SU-DHL-6 (cell line): ENCODE measurements around the gene OASL.

Experiments used
- CTCF ChIP-seq: fragments of 200-600 bp; sonication (generic); IDR thresholded peaks from one replicate; pipeline ENCODE4 v1.5.1; 2017; ENCODE audit warnings: antibody characterized with exemption, mild to moderate bottlenecking, low read length, moderate library complexity; ENCODE audit not compliant: insufficient read depth, poor library complexity, severe bottlenecking
- EZH2phosphoT487 ChIP-seq: fragments of 200-600 bp; sonication (generic), shearing (Covaris generic); conservative IDR thresholded peaks from 2 replicates; pipeline ENCODE4 v1.6.1; 2018; ENCODE audit warnings: mild to moderate bottlenecking, antibody characterized with exemption, low read length, moderate library complexity, mixed read lengths

DNA sequence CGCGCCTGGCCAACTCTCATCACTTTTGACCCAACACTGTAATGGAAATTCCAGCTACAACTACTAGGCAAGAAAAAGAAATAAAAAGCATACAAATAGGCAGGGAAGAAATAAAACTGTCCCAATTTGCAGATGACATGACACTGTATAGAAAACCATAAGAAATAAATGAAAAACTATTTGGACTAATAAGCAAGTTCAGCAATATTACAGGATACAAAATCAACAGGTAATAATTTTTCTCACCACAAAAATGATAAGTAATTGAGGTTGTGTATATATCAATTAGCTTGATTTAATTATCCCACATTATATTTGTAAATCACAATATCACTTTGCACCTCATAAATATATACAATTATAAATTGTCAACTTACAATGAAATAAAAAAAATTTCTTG, 41.9 kb upstream of the OASL start:
- no peak for TF ChIP-seq CTCF
- TF ChIP-seq EZH2phosphoT487, result no peak
